HepG2 (cell line): Measurements from ENCODE around the gene AMPH. TPM values are rescaled to one million over a fixed set of nuclear protein-coding genes. Genes with fewer than 3 reads are reported as not detected.
"Not testable (repeated sequence)": the region's sequence is repeated elsewhere in the genome, so short reads cannot be mapped to it uniquely, and the experiment has no call there.

Experiments used
- ATAC-seq: fragments of 200-7000 bp; cut with Tn5 transposase; 3 replicates; pipeline ENCODE4 v1.9.1; 2020; ENCODE audit warnings: mild to moderate bottlenecking, moderate library complexity
- BruUV-seq: library from RNA; stranded (reverse); fragments of 400-500 nt; replicated peaks from 2 replicates; lab custom pipeline; 2021; lab: Mats Ljungman, UMichigan
- CTCF ChIA-PET: fragments of 300-600 bp; formaldehyde crosslinking; extraction: SDS; loops from one replicate; lab custom pipeline; 2021; ENCODE audit warnings: low total read pairs, inconsistent platforms, low intra/inter-chr PET ratio; lab: Yijun Ruan, JAX
- POLR2A ChIA-PET: fragments of 350-600 bp; sonication (Branson Sonifier 250); formaldehyde crosslinking; loops from one replicate; lab custom pipeline; 2020; ENCODE audit warnings: antibody characterized with exemption, inconsistent platforms; lab: Yijun Ruan, JAX
- DNase-seq: peaks from one replicate; pipeline ENCODE4 v3.0.0-alpha.2; 2015; ENCODE audit warnings: low spot score
- FAIRE-seq: peaks from 3 replicates; lab custom pipeline; 2011; peaks lifted over from hg19 to GRCh38; lab: Jason Lieb, UNC
- H2AFZ ChIP-seq: one replicate; pipeline ENCODE4 v1.6.1; 2011; ENCODE audit warnings: low read length, inconsistent platforms
- H3K27ac ChIP-seq: fragments of 300-600 bp; 3 replicates; pipeline ENCODE4 v1.8.0; 2011; ENCODE audit warnings: mixed run types, mild to moderate bottlenecking, mixed read lengths, low read length, inconsistent platforms; ENCODE audit not compliant: insufficient read depth; ENCODE audit errors: extremely low read length
- H3K27me3 ChIP-seq, 2 experiments: fragments of 200-600 bp in 1 of 2; 2 replicates in 1 of 2; 3 replicates in 1 of 2; pipeline versions ENCODE4 v1.6.0 to v1.8.0; 2011; ENCODE audit warnings: low read length in 2 of 2, mild to moderate bottlenecking in 2 of 2, moderate library complexity in 2 of 2, inconsistent platforms in 1 of 2; ENCODE audit not compliant: insufficient read depth in 2 of 2, control insufficient read depth in 1 of 2
- H3K36me3 ChIP-seq, 2 experiments: fragments of 200-600 bp in 1 of 2; replicated peaks in 1 of 2; 2 replicates in 1 of 2; 3 replicates in 1 of 2; pipeline versions ENCODE4 v1.5.1 to v1.8.0; 2011; ENCODE audit warnings: low read length in 2 of 2, inconsistent platforms in 1 of 2; ENCODE audit not compliant: insufficient read depth in 2 of 2, control insufficient read depth in 1 of 2
- H3K4me1 ChIP-seq: 2 replicates; pipeline ENCODE4 v1.5.1; 2012; ENCODE audit warnings: low read length, inconsistent platforms; ENCODE audit not compliant: insufficient read depth
- H3K4me2 ChIP-seq: 2 replicates; pipeline ENCODE4 v1.6.0; 2011; ENCODE audit warnings: low read depth, low read length, inconsistent platforms
- H3K4me3 ChIP-seq, 3 experiments: fragments of 200-600 bp in 1 of 3; sonication (generic), shearing (Covaris generic) in 1 of 3; replicated peaks in 1 of 3; 2 replicates each; pipeline ENCODE4 v1.5.1; 2011 to 2016; ENCODE audit warnings: low read length in 3 of 3, inconsistent platforms in 2 of 3, low read depth in 2 of 3, mild to moderate bottlenecking in 2 of 3, control low read depth in 1 of 3, mixed read lengths in 1 of 3; ENCODE audit not compliant: insufficient read depth in 1 of 3
- H3K79me2 ChIP-seq: one replicate; pipeline ENCODE4 v1.6.1; 2011; ENCODE audit warnings: low read length, inconsistent platforms; ENCODE audit not compliant: insufficient read depth
- H3K9ac ChIP-seq: 2 replicates; pipeline ENCODE4 v1.6.0; 2011; ENCODE audit warnings: mild to moderate bottlenecking, low read depth, low read length, inconsistent platforms; ENCODE audit not compliant: insufficient read depth
- H3K9me3 ChIP-seq: 2 replicates; pipeline ENCODE4 v1.5.1; 2012; ENCODE audit warnings: mild to moderate bottlenecking, low read length
- H4K20me1 ChIP-seq: 2 replicates; pipeline ENCODE4 v1.6.0; 2011; ENCODE audit warnings: inconsistent platforms, mild to moderate bottlenecking, low read length, moderate library complexity; ENCODE audit not compliant: insufficient read depth
- WGBS: methylation state at CpG from one replicate; pipeline ENCODE4 v1.1.6; 2017; ENCODE audit warnings: low lambda C conversion rate; 5-methylcytosine and 5-hydroxymethylcytosine counted together
- in situ Hi-C: cut with HindIII; loops from 2 replicates; pipeline ENCODE4 v1.10.0; 2017; ENCODE audit warnings: low pct_unique_long_range_greater_than_20kb; ENCODE audit not compliant: extremely low pct_ligation_motif_present
- intact Hi-C: fragments of 100-400 bp; cut with micrococcal nuclease; formaldehyde crosslinking; loops from one replicate; pipeline ENCODE4 v1.10.0; 2022; ENCODE audit not compliant: unreplicated experiment
- polyA plus RNA-seq, 8 experiments: library from polyadenylated mRNA; depleted of rRNA in 3 of 8; stranded (reverse) in 7 of 8; unstranded in 1 of 8; fragments of >200 nt; fragmentation: Illumina TruSeq in 4 of 8; extraction: Trizol in 4 of 8; gene quantifications; 2 replicates each; pipeline versions ENCODE4 v1.2.1 to v1.2.3, GENCODE V29; 2011 to 2016; ENCODE audit warnings: low read depth in 4 of 8, missing spikeins in 1 of 8, mixed read lengths in 1 of 8; ENCODE audit not compliant: insufficient read depth in 1 of 8
- total RNA-seq, 5 experiments: library from RNA; depleted of rRNA; stranded (reverse); fragments of >200 nt; fragmentation: Illumina TruSeq; extraction: Trizol; gene quantifications; 2 replicates each; pipeline ENCODE4 v1.2.3, GENCODE V29; 2016; ENCODE audit warnings: low read depth in 1 of 5
- TF ChIP-seq, protein P1 (sequence below): sonication (generic); formaldehyde crosslinking; IDR thresholded peaks from 2 replicates; pipeline ENCODE4 v1.8.0; 2022; ENCODE audit warnings: missing genetic modification reagents, mild to moderate bottlenecking, inconsistent platforms, borderline replicate concordance

The AMPH gene
- total and polyA plus RNA-seq, 2 of the 13 experiments (the other 11 are each of a cell fraction or from before 2014, with no cell fraction given) = not detected

DNA sequence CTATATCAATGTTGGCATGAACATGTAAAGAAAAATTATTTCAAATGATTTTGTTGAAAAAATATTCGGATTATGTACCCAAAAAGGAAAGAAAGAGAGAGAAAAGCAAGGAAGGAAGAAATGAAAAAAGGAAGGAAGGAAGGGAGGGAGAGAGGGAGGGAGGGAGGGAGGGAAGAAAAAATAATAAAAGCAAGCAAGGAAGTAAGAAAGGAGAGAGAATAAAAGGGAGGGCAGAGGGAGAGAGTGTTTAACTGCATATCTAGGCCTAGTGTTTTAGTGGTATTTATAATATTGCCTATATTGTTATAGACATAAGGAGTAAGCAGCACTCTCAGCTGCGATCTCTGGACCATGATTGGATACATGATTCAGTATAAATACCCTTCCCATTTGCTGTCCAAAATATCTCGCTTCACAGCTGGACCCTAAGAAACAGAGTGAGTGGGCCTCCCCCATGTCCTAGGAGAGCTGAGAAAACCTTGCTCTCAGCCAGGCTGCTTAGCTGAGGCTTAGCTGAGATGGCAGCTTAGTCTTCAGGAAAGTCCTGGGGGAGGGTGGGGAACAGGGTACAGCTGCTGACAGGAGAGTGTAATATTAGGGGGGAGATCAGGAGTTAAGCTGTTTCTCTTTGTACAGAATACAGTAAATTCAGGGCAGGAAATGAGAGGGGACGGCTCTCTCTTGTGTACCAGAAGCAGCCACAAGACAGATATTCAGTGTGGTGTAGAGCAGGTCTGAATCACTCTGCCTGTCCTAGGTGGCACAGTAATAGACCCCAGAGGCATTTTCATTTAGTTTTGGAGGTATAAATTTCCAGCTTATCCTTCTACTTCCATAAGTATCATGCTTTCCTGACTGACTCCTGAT, 291.0 kb downstream of the AMPH start (continued):
- TF ChIP-seq, protein P1, sequence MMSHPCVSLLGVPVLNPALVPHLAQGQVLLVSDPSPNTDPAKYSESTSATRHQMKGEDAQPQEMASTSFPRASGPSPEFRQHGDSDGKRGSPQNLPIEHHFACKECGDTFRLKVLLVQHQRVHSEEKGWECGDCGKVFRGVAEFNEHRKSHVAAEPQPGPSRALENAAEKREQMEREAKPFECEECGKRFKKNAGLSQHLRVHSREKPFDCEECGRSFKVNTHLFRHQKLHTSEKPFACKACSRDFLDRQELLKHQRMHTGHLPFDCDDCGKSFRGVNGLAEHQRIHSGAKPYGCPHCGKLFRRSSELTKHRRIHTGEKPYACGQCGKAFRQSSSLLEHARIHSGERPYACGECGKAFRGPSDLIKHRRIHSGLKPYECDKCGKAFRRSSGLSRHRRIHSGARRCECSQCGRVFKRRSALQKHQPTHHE = no peak

DNA sequence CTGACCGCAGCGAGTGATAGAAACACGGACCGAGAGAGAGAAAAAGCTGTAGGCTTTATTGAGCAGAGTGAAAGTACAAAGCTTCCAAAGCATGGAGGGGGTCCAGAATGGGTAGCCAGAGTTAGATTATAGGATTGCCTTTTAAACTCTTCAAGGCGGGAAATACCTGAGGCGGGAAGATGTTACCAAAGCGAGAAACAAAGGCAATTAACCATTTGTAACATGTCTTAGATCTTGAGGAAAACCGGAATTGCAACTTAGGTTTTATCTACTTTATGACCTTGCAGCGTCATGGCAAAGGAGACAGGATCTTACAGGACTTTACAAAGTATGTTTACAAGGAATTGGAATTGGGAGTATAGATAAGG, 295.0 kb downstream of the AMPH start:
- intact Hi-C loops = loop anchor here (5.0 kb wide), 1 partner anchor 434 kb away; no protein-coding TSS in a partner anchor
- POLR2A ChIA-PET = not testable (repeated sequence)

More for the DNA sequence above, 295.0 kb downstream of the AMPH start:
- not testable (repeated sequence) for H3K4me3 ChIP-seq, FAIRE-seq, H3K9ac ChIP-seq, H3K9me3 ChIP-seq, H2AFZ ChIP-seq, H3K27ac ChIP-seq, H3K4me2 ChIP-seq, H3K4me1 ChIP-seq, H3K79me2 ChIP-seq, ATAC-seq, DNase-seq, H4K20me1 ChIP-seq, H3K27me3 ChIP-seq, BruUV-seq, H3K36me3 ChIP-seq
- 48% methylated on average over 9 of the region's 9 CpGs for WGBS
- CTCF ChIA-PET = interaction anchor here (1.1 to 1.4 kb wide), 2 partner anchors 229 to 435 kb away, joined by 5 to 7 read pairs; no protein-coding TSS in a partner anchor
- in situ Hi-C loops = loop anchor here (25.0 kb wide), 1 partner anchor 424 kb away; the partner anchor contains the start of genes EPDR1 and SFRP4
